Lower leg skin (tissue), 4 donors: ENCODE data around the gene PRRX1. TPM values are rescaled to one million over a fixed set of nuclear protein-coding genes. Genes with fewer than 3 reads are reported as not detected.
A peak's percentile ranks its signal among the peaks of the same experiment; 100 is the strongest.

Experiments used
- DNase-seq, 2 donors: peaks; one replicate each; pipeline ENCODE4 v3.0.0-alpha.2; 2019; ENCODE audit warnings: low spot score in 2 of 2
- H3K4me3 ChIP-seq: fragments of 200-600 bp; sonication (generic); 2 replicates; pipeline ENCODE4 v1.5.1; 2017; ENCODE audit warnings: mild to moderate bottlenecking, low read depth; ENCODE audit not compliant: poor library complexity, severe bottlenecking
- POLR2A ChIP-seq, 2 donors: fragments of 450-650 bp; IDR thresholded peaks; one replicate each; pipeline ENCODE4 v1.6.1; 2016 to 2017; ENCODE audit warnings: antibody characterized with exemption in 2 of 2, mild to moderate bottlenecking in 1 of 2, moderate library complexity in 1 of 2
- WGBS, 2 donors: methylation state at CpG; one replicate each; pipeline ENCODE4 v1.1.5; 2018; 5-methylcytosine and 5-hydroxymethylcytosine counted together
- intact Hi-C: fragments of 100-400 bp; cut with DNase I; formaldehyde crosslinking; loops from one replicate; pipeline ENCODE4 v1.15.0; 2023; ENCODE audit warnings: low total_unique reads
- total RNA-seq, 4 donors: library from RNA; depleted of rRNA; stranded (reverse); fragments of >200 nt; gene quantifications; one replicate each; pipeline ENCODE4 v1.1.0, GENCODE V29; 2016
- TF ChIP-seq, protein P1 (sequence below), 3 donors: fragments of 450-650 bp; IDR thresholded peaks; one replicate each; pipeline ENCODE4 v1.5.1; 2016; ENCODE audit warnings: antibody characterized with exemption in 3 of 3, mild to moderate bottlenecking in 3 of 3, moderate library complexity in 2 of 3

Gene PRRX1
- total RNA-seq, 4 donors from 2014 or later = 7.5 to 32.7 (median 19.8) TPM

DNA sequence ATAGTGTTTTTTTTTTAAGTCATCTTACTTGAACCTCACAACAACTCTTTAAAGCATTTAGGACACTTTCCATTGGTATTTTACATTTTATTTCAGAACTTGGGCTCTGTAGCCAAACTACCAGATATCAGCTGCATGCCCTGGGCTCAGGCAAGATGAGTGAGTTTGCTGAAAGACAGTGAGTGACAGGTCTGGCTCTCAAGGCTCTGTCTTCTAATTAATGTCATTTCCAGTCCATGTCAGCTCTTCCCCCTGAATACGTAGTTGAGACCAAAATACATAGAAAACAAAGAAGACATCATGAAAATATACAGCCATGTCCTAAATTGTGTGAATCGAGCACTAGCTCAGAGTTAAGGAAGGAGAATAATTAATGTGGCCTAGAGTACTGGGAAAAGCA lies 39.7 kb downstream of the PRRX1 start:
- WGBS, 2 donors = 83 to 85% methylated on average over 2 of the region's 2 CpGs
- intact Hi-C loops = no loop called here
- H3K4me3 ChIP-seq = no peak overlapping the region
- DNase-seq = no peak
- TF ChIP-seq, protein P1, sequence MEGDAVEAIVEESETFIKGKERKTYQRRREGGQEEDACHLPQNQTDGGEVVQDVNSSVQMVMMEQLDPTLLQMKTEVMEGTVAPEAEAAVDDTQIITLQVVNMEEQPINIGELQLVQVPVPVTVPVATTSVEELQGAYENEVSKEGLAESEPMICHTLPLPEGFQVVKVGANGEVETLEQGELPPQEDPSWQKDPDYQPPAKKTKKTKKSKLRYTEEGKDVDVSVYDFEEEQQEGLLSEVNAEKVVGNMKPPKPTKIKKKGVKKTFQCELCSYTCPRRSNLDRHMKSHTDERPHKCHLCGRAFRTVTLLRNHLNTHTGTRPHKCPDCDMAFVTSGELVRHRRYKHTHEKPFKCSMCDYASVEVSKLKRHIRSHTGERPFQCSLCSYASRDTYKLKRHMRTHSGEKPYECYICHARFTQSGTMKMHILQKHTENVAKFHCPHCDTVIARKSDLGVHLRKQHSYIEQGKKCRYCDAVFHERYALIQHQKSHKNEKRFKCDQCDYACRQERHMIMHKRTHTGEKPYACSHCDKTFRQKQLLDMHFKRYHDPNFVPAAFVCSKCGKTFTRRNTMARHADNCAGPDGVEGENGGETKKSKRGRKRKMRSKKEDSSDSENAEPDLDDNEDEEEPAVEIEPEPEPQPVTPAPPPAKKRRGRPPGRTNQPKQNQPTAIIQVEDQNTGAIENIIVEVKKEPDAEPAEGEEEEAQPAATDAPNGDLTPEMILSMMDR (IDR thresholded peaks at IDR 0.05) = no peak
- TF ChIP-seq POLR2A (IDR thresholded peaks at IDR 0.05) = no peak

- TF ChIP-seq, protein P1 (IDR thresholded peaks at IDR 0.05) = no peak
- no peak for TF ChIP-seq POLR2A (IDR thresholded peaks at IDR 0.05)
- no peak for DNase-seq
- no peak overlapping the region for H3K4me3 ChIP-seq
- intact Hi-C loops = no loop called here
- 86 to 91% methylated on average over 3 of the region's 3 CpGs for WGBS, 2 donors
These were observed 40.3 kb downstream of the PRRX1 start for GRCh38 chr1:170704256-170704655.

- intact Hi-C loops = no loop called here
- TF ChIP-seq POLR2A (IDR thresholded peaks at IDR 0.05) = no peak
- TF ChIP-seq, protein P1 (IDR thresholded peaks at IDR 0.05) = no peak
- H3K4me3 ChIP-seq = no peak overlapping the region
- no peak for DNase-seq
These were observed 42.0 kb downstream of the PRRX1 start for GRCh38 chr1:170705981-170706380.

- TF ChIP-seq, protein P1 (IDR thresholded peaks at IDR 0.05) = no peak
- no peak for TF ChIP-seq POLR2A (IDR thresholded peaks at IDR 0.05)
- DNase-seq = no peak
- H3K4me3 ChIP-seq = no peak overlapping the region
- intact Hi-C loops = no loop called here
These were observed 43.2 kb downstream of the PRRX1 start for GRCh38 chr1:170707117-170707516.

DNA sequence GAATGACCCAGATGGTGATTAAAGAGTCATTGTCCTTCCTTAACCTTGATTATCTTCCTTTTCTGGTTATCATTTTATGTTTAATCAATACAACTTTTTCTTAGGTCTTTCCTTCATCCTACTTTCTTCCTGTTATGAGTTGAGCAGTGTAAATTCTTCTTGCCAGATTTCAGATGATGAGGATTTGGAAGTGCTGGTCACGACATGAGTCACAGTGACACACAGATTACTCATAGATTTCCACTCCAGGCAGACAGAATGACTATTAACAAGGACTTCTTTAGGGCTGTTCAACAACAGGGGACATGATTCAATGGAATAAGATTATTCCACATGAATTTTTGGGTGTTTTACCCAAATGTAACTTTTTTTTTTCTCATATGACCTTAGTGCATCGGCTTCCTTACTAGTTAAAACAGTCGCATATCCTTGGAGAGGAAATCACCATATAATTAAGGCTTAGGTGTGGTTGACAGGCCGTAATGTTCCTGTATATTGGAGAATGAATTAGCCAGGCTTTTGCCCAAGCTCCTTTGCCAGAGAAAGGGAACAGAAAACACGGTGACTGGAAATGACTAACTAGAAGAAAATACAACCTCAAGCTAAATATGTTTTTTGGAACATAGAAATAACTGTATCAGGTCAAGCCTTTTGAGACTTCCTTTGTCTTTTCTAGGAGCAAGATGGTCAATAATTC lies 44.2 kb downstream of the PRRX1 start:
- peak in 1 of 2 donors; percentile 35 for DNase-seq
- WGBS, 2 donors = 14 to 23% methylated on average over 5 of the region's 5 CpGs
- H3K4me3 ChIP-seq = no peak overlapping the region
- intact Hi-C loops = no loop called here
- TF ChIP-seq, protein P1 (IDR thresholded peaks at IDR 0.05) = no peak
- TF ChIP-seq POLR2A (IDR thresholded peaks at IDR 0.05) = no peak

GRCh38 chr1:170711682-170712081 lies 47.8 kb downstream of the PRRX1 start:
- no peak overlapping the region for H3K4me3 ChIP-seq
- DNase-seq = no peak
- no peak for TF ChIP-seq POLR2A (IDR thresholded peaks at IDR 0.05)
- TF ChIP-seq, protein P1 (IDR thresholded peaks at IDR 0.05) = no peak
- intact Hi-C loops = no loop called here
